ENCODE data around the gene FASN. TPM values are rescaled to one million over a fixed set of nuclear protein-coding genes. Genes with fewer than 3 reads are reported as not detected.

Gene FASN
- total RNA-seq, 4 donors from 2014 or later: 30.3 to 63.6 (median 44.8) TPM

DNA sequence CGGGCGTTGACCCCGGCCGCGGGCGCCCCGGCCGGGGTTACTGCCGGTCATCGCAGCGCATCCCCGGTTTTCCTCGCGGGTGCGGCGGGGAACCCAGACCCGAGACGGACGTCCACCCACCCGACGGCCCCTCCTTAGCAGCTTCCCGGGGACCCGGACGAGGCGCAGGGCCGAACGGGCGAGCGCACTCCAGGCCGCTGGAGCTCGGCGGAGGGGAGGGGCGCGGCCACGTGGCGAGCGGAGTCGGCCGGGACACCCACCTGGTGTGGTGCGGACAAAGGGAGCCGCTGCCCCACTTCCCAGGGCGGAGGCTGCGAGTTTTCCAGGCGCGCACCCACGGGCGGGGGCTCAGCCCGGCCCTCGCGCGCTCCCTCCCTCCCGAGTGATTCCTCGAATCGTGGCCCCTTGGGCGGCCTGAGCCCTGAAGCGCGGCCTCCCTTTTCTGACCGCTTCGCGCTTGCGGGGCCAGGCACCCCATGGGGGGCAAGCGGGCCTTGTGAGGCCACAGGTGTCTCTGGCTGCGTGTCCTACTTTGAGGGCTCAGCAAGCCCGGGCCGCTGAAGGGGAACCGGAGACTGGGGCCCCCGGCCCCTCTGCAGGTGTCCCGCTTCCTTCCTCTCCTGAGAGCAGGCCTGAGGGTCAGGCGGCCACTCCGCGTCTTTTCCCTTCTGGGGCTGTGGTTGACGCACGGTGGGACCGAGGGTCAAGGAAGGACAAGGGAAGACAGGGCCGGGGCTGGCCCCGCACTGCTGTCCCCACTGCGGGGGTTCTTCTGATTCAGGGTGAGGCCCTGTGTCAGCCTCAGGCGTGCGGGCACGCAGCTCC, 1.1 kb upstream of the FASN start:
- TF ChIP-seq, protein P1, sequence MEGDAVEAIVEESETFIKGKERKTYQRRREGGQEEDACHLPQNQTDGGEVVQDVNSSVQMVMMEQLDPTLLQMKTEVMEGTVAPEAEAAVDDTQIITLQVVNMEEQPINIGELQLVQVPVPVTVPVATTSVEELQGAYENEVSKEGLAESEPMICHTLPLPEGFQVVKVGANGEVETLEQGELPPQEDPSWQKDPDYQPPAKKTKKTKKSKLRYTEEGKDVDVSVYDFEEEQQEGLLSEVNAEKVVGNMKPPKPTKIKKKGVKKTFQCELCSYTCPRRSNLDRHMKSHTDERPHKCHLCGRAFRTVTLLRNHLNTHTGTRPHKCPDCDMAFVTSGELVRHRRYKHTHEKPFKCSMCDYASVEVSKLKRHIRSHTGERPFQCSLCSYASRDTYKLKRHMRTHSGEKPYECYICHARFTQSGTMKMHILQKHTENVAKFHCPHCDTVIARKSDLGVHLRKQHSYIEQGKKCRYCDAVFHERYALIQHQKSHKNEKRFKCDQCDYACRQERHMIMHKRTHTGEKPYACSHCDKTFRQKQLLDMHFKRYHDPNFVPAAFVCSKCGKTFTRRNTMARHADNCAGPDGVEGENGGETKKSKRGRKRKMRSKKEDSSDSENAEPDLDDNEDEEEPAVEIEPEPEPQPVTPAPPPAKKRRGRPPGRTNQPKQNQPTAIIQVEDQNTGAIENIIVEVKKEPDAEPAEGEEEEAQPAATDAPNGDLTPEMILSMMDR (IDR thresholded peaks at IDR 0.05): no peak
- no peak for TF ChIP-seq POLR2A (IDR thresholded peaks at IDR 0.05; ENCODE audit: low read depth)
- TF ChIP-seq EP300 (IDR thresholded peaks at IDR 0.05): no peak
- TF ChIP-seq POLR2AphosphoS5 (IDR thresholded peaks at IDR 0.05): no peak
- Histone ChIP-seq H3K36me3 (peaks cover 8 to 25% (median 20%) of the 10 kb centered on the region in 4 donors), H3K4me1 (peaks cover 38 to 74% (median 65%) of the 10 kb centered on the region in 4 donors), H3K9me3 (no peaks in the 10 kb centered on the region), H3K4me3 (peak overlapping the region; percentile 74 to 92 (median 84)), H3K27me3 (no peaks in the 10 kb centered on the region), H3K27ac (replicated peaks in 1 of 4) (peak overlapping the region; percentile 88 to 99 (median 95))
- intact Hi-C loops (cut with DNase I): loop anchor here (5.0 kb wide), 1 partner anchor 67 kb away; the partner anchor contains the start of gene RAC3
- 22% methylated on average over 27 of the region's 80 CpGs for WGBS
- no peak for DNase-seq (ENCODE audit: extremely low spot score)

DNA sequence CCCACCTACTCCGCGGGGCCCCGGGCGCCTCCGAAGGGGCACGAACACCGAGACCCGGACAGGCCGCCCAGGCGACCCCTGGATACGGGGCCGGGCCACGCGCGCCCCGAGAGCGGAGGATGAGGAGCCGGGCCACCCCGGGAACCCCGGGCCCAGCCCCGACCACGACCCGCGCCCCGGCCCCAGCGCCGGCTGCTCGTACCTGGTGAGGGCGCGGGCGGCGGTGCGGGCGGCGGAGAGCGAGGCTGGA, 192 bp downstream of the FASN start:
- peaks cover 15 to 38% (median 33%) of the 10 kb centered on the region in 4 donors for H3K36me3 ChIP-seq
- H3K4me1 ChIP-seq: peaks cover 33 to 60% (median 52%) of the 10 kb centered on the region in 4 donors
- H3K9me3 ChIP-seq: no peaks in the 10 kb centered on the region
- no peaks in the 10 kb centered on the region for H3K27me3 ChIP-seq
- H3K4me3 ChIP-seq: peak overlapping the region; percentile 74 to 92 (median 84)
- TF ChIP-seq POLR2AphosphoS5 (IDR thresholded peaks at IDR 0.05): no peak
- TF ChIP-seq EP300 (IDR thresholded peaks at IDR 0.05): no peak
- TF ChIP-seq, protein P1 (IDR thresholded peaks at IDR 0.05): no peak
- no peak for TF ChIP-seq POLR2A (IDR thresholded peaks at IDR 0.05; ENCODE audit: low read depth)
- WGBS: no CpG with 5 or more reads among the region's 36 CpGs
- peak overlapping the region; percentile 88 to 99 (median 95) for H3K27ac ChIP-seq (replicated peaks in 1 of 4)
- intact Hi-C loops (cut with DNase I): loop anchor here (5.0 kb wide), 1 partner anchor 66 kb away; the partner anchor contains the start of gene RAC3
- no peak for DNase-seq (ENCODE audit: extremely low spot score)

DNA sequence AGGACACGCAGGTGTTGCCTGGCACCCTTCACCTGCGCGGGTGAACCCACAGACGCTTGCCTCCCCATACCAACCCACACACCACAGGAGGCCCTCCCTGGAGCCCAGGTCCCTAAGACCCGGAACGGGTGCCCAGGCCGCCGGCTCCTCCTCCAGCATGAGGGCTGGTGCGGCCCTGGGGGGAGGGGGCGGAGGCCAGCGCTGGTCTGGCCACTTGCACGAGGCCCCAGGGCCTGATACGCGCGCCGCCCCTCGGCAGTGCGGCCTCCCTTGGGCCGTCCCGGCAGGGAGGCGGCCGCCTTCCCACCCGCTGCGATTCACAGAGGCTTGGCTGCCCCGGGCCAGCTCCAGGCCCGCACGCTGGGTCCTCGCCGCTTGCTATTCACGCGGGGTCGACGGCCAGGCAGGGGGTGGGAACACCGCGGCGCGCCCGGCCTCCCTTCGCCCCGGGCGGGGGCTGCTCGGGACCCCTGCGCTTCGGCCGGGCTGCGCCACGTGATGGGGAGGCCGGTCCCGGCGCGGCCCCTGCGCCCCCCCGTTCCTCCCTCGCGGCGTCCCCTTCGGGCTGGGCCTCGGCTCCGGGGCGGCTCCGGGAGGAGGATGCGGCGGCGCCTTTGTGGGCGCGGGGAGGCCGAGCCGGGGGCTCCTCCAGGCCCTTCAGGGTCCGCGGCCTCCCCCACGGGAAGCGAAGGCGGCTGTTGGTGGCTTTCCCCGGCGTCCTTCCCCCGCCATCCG, 685 bp downstream of the FASN start:
- WGBS: 0% methylated on average over 4 of the region's 77 CpGs
- H3K9me3 ChIP-seq: no peaks in the 10 kb centered on the region
- peaks cover 20 to 43% (median 38%) of the 10 kb centered on the region in 4 donors for H3K36me3 ChIP-seq
- TF ChIP-seq POLR2A (IDR thresholded peaks at IDR 0.05; ENCODE audit: low read depth) (no peak), POLR2AphosphoS5 (IDR thresholded peaks at IDR 0.05) (no peak), EP300 (IDR thresholded peaks at IDR 0.05) (no peak)
- TF ChIP-seq, protein P1 (IDR thresholded peaks at IDR 0.05): no peak
- H3K27ac ChIP-seq (replicated peaks in 1 of 4): peak overlapping the region; percentile 88 to 99 (median 95)
- DNase-seq (ENCODE audit: extremely low spot score): no peak
- H3K27me3 ChIP-seq: no peaks in the 10 kb centered on the region
- peaks cover 33 to 57% (median 52%) of the 10 kb centered on the region in 4 donors for H3K4me1 ChIP-seq
- intact Hi-C loops (cut with DNase I): loop anchor here (5.0 kb wide), 1 partner anchor 65 kb away; the partner anchor contains the start of gene RAC3
- H3K4me3 ChIP-seq: peak overlapping the region; percentile 74 to 92 (median 84)

DNA sequence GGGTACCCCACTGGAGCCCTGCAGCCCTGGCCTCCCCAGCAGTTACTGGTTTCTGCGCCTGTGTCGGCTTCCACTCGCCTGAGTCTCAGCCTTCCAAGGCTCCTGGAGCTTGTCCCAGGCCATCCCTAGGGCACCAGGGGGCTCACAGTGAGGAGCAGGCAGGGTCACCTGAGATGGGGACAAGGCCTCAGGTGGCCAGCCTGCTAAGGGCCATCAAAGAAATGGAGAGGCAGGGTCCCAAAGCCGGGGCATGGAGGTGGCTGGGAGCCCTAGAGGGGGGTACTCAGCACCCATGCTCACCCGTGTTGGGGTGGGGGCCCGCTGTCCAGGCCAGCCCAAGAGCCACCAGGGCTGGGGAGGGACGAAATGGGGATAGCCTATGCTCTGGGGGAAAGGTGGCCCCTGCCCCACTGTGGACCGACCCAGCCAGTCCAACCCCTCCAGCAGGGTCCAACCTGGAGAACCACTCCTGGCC, 1.3 kb downstream of the FASN start:
- TF ChIP-seq, protein P1 (IDR thresholded peaks at IDR 0.05): no peak
- Histone ChIP-seq H3K27ac (replicated peaks in 1 of 4) (peak overlapping the region; percentile 88 to 99 (median 95)), H3K4me1 (peaks cover 33 to 53% (median 49%) of the 10 kb centered on the region in 4 donors), H3K36me3 (peaks cover 26 to 49% (median 44%) of the 10 kb centered on the region in 4 donors), H3K9me3 (no peaks in the 10 kb centered on the region), H3K4me3 (peak overlapping the region; percentile 74 to 92 (median 84)), H3K27me3 (no peaks in the 10 kb centered on the region)
- DNase-seq (ENCODE audit: extremely low spot score): no peak
- 68% methylated on average over 4 of the region's 8 CpGs for whole genome bisulfite sequencing
- intact Hi-C loops (cut with DNase I): loop anchor here (5.0 kb wide), 1 partner anchor 64 kb away; the partner anchor contains the start of gene RAC3
